Testis (tissue), 3 donors: Measurements from ENCODE around the gene UCK2. TPM values are rescaled to one million over a fixed set of nuclear protein-coding genes. Genes with fewer than 3 reads are reported as not detected.

Experiments
- DNase-seq: peaks from one replicate; pipeline ENCODE4 v3.0.0-alpha.2; 2019
- H3K27ac ChIP-seq, 2 donors: fragments of 200-600 bp; sonication (generic); one replicate each; pipeline ENCODE4 v1.5.1; 2019
- H3K27me3 ChIP-seq: fragments of 200-600 bp; sonication (generic); one replicate; pipeline ENCODE4 v1.5.1; 2019
- H3K36me3 ChIP-seq: fragments of 200-600 bp; sonication (generic); one replicate; pipeline ENCODE4 v1.5.1; 2017; ENCODE audit warnings: low read depth; ENCODE audit errors: missing control alignments
- H3K4me1 ChIP-seq: fragments of 200-600 bp; sonication (generic); one replicate; pipeline ENCODE4 v1.5.1; 2019
- H3K4me3 ChIP-seq, 2 donors: fragments of 200-600 bp; sonication (generic); one replicate each; pipeline ENCODE4 v1.5.1; 2017 to 2019
- H3K9me3 ChIP-seq: fragments of 200-600 bp; sonication (generic); one replicate; pipeline ENCODE4 v1.5.1; 2017
- POLR2A ChIP-seq: fragments of 450-650 bp; IDR thresholded peaks from one replicate; pipeline ENCODE4 v1.6.1; 2017; ENCODE audit warnings: antibody characterized with exemption, mild to moderate bottlenecking, moderate library complexity
- WGBS, 2 donors: methylation state at CpG; one replicate each; pipeline ENCODE4 v1.1.5; 2018; 5-methylcytosine and 5-hydroxymethylcytosine counted together
- intact Hi-C: fragments of 100-400 bp; cut with DNase I; formaldehyde crosslinking; loops from one replicate; pipeline ENCODE4 v1.15.1; 2023; ENCODE audit warnings: low total_unique reads
- polyA plus RNA-seq: library from polyadenylated mRNA; stranded (reverse); fragments of 350-450 nt; fragmentation: Illumina TruSeq; extraction: RNeasy Lipid Tissue Mini Kit (QIAGEN cat#74804); gene quantifications from one replicate; pipeline ENCODE4 v1.2.3, GENCODE V29; 2014; ENCODE audit warnings: low read depth, low replicate concordance; ENCODE audit not compliant: insufficient read depth
- total RNA-seq, 2 donors: library from RNA; depleted of rRNA; stranded (reverse); fragments of >200 nt; gene quantifications; one replicate each; pipeline ENCODE4 v1.2.3, GENCODE V29; 2016
- TF ChIP-seq, protein P1 (sequence below), 3 experiments: fragments of 450-650 bp in 2 of 3; fragments of 200-600 bp in 1 of 3; sonication (generic) in 1 of 3; IDR thresholded peaks; one replicate each; pipeline ENCODE4 v1.5.1; 2016 to 2019; ENCODE audit warnings: antibody characterized with exemption in 3 of 3, mild to moderate bottlenecking in 2 of 3, moderate library complexity in 1 of 3

Gene UCK2
- total and polyA plus RNA-seq, 3 donors from 2014 or later, result 27.6 to 29.9 (median 29.7) TPM

DNA sequence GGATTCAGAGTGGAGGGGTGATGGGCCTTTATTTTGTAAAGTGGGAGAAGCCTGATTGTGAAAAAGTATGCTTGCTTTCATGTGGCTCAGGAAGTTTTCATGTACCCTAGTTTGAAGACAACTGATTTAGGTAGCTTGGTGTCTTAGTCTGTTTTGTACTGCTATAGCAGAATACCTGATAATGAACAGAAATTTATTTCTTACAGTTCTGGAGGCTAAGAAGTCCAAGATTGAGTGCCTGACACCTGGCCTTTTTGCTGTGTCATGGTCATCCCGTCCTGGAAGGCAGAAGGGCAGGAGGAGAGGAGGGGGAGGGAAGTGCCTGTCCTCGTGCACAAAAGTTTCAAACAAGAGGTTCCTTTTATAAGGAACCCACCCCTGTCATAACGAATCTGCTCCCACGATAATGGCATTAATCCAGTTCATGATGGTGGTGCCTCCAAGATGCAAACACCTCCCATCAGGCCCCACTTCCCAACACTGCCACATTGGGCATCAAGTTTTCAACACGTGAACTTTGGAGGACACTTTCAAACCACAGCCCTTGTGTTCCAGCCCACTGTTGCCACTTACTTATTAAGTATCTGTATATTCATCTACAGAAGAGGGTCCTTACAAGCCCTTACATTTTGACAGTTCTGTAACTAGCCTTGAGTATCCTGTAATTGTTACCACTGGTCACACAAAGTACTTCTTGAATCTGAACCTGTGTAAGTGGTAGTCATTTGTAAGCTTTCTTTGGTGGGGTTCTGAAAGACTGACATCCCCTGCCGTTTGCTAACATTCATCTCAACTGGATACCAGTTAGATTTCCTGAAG, 9.5 kb downstream of the UCK2 start:
- H3K9me3 ChIP-seq, result no peaks in the 10 kb centered on the region
- TF ChIP-seq, protein P1, sequence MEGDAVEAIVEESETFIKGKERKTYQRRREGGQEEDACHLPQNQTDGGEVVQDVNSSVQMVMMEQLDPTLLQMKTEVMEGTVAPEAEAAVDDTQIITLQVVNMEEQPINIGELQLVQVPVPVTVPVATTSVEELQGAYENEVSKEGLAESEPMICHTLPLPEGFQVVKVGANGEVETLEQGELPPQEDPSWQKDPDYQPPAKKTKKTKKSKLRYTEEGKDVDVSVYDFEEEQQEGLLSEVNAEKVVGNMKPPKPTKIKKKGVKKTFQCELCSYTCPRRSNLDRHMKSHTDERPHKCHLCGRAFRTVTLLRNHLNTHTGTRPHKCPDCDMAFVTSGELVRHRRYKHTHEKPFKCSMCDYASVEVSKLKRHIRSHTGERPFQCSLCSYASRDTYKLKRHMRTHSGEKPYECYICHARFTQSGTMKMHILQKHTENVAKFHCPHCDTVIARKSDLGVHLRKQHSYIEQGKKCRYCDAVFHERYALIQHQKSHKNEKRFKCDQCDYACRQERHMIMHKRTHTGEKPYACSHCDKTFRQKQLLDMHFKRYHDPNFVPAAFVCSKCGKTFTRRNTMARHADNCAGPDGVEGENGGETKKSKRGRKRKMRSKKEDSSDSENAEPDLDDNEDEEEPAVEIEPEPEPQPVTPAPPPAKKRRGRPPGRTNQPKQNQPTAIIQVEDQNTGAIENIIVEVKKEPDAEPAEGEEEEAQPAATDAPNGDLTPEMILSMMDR (IDR thresholded peaks at IDR 0.05), result no peak
- no peak for TF ChIP-seq POLR2A
- intact Hi-C loops, result no loop called here
- no peaks in the 10 kb centered on the region for H3K27me3 ChIP-seq
- no peaks in the 10 kb centered on the region for H3K4me1 ChIP-seq
- H3K4me3 ChIP-seq, result no peak overlapping the region
- 66 to 72% methylated on average over 6 of the region's 6 CpGs for WGBS, 2 donors
- no peak overlapping the region for H3K27ac ChIP-seq
- no peaks in the 10 kb centered on the region for H3K36me3 ChIP-seq
- DNase-seq, result no peak

DNA sequence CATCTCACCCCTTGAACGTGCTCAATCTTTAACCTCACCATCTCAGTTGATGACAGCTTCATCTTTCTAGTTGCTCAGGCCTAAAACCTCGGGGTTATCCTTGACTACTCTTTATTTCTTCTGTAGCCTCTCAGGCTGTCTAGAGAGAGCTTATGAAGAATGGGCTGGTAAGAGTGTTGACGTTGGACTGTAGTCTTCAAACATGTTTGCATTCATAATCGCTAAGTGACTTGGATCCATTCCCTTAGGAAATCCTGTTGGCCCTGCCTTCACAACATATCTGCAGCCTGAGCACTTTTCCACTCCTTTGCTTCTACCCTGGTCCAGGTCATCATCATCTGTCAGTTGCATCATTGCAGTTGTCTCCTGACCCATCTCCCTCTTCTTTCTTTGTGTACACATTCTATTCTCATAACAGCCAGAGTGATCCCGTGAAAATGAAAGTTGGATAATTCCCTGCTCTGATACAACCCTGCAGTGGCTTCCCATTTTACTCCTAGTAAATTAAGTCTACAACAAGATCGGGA, 10.5 kb downstream of the UCK2 start:
- Histone ChIP-seq H3K4me1 (no peaks in the 10 kb centered on the region), H3K27ac (no peak overlapping the region), H3K27me3 (no peaks in the 10 kb centered on the region), H3K36me3 (no peaks in the 10 kb centered on the region), H3K9me3 (no peaks in the 10 kb centered on the region), H3K4me3 (no peak overlapping the region)
- DNase-seq, result no peak
- TF ChIP-seq POLR2A, result no peak
- TF ChIP-seq, protein P1 (IDR thresholded peaks at IDR 0.05), result no peak
- WGBS, 2 donors, result 90 to 95% methylated on average over 6 of the region's 6 CpGs
- intact Hi-C loops, result no loop called here

DNA sequence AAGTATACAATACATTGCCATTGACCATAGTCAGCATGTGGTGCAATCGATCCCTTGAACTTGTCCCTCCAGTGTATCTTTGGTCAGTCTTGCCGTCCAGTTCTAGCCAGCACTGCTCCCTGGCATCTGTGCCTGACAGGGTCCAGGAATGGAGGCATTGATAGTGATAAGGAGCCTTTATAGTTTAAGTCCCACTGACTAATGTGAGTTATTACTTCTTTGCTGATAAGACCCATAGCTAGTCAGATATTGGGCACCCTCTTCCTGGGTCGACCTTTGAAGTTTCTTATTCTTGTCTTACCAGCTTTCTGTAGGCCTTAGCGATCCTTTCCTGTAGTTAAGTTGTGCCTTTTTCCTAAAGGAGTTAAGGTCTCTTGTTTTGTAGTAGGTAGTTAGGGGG, 13.0 kb downstream of the UCK2 start:
- no peak overlapping the region for H3K4me3 ChIP-seq
- H3K27ac ChIP-seq, result no peak overlapping the region
- no peaks in the 10 kb centered on the region for H3K9me3 ChIP-seq
- 81 to 87% methylated on average over 4 of the region's 4 CpGs for WGBS, 2 donors
- H3K4me1 ChIP-seq, result no peaks in the 10 kb centered on the region
- no peak for DNase-seq
- H3K27me3 ChIP-seq, result no peaks in the 10 kb centered on the region
- TF ChIP-seq POLR2A, result no peak
- TF ChIP-seq, protein P1 (IDR thresholded peaks at IDR 0.05), result no peak
- H3K36me3 ChIP-seq, result no peaks in the 10 kb centered on the region
- intact Hi-C loops, result no loop called here

DNA sequence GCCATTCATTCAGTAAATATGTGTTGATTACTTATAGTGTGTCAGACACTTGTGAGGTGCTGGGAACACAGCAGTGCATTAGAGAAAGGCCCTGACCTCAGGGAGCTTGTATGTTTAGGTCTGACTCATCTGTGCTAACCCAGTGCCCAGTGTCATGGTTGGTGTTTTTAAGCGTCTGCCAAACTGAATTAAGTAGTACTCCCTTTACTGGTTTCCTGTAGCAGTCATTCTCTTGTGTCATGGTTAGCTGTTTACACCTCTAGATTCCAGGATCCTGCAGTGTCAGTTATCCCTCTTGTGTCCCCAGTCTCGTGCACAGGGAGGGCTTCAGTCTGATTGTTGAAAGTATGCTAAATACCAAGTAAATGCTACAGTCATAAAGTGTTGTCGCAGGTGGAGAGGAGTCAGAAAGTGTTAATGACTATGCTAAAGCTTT, 14.2 kb downstream of the UCK2 start:
- no peaks in the 10 kb centered on the region for H3K27me3 ChIP-seq
- no peaks in the 10 kb centered on the region for H3K9me3 ChIP-seq
- DNase-seq, result no peak
- 89 to 90% methylated on average over 3 of the region's 3 CpGs for WGBS, 2 donors
- H3K4me1 ChIP-seq, result no peaks in the 10 kb centered on the region
- no peak for TF ChIP-seq POLR2A
- TF ChIP-seq, protein P1 (IDR thresholded peaks at IDR 0.05), result no peak
- intact Hi-C loops, result no loop called here
- H3K36me3 ChIP-seq, result no peaks in the 10 kb centered on the region
- H3K27ac ChIP-seq, result no peak overlapping the region
- H3K4me3 ChIP-seq, result no peak overlapping the region
